Hepatocyte (in vitro differentiated cells): ENCODE results near the gene ACAD8.

Experiments used
- CTCF ChIP-seq: fragments of 200-600 bp; sonication (generic); IDR thresholded peaks from 2 replicates; pipeline ENCODE4 v1.5.1; 2016; ENCODE audit warnings: antibody characterized with exemption, mild to moderate bottlenecking; ENCODE audit not compliant: poor library complexity
- EZH2 ChIP-seq: fragments of 200-600 bp; sonication (generic); IDR thresholded peaks from 2 replicates; pipeline ENCODE4 v1.6.1; 2016; ENCODE audit warnings: antibody characterized with exemption, mild to moderate bottlenecking, borderline replicate concordance
- EZH2phosphoT487 ChIP-seq: fragments of 200-600 bp; sonication (generic); IDR thresholded peaks from one replicate; pipeline ENCODE4 v1.6.1; 2018; ENCODE audit warnings: antibody characterized with exemption, mild to moderate bottlenecking, low read depth, moderate library complexity; ENCODE audit not compliant: unreplicated experiment, severe bottlenecking

- TF ChIP-seq CTCF (no peak), EZH2 (no peak), EZH2phosphoT487 (no peak)
These were observed 16.9 kb downstream of the ACAD8 start for GRCh38 chr11:134270250-134270714.
